ENCODE data around the gene BCAS3. TPM values are rescaled to one million over a fixed set of nuclear protein-coding genes. Genes with fewer than 3 reads are reported as not detected.

The BCAS3 gene
- total RNA-seq, 4 donors from 2014 or later = 41.0 to 81.4 (median 45.6) TPM

GRCh38 chr17:61326330-61326729 is 648.7 kb downstream of the BCAS3 start:
- Histone ChIP-seq H3K4me3 (no peak overlapping the region), H3K36me3 (no peaks in the 10 kb centered on the region), H3K27me3 (no peaks in the 10 kb centered on the region), H3K27ac (no peak overlapping the region), H3K9me3 (no peaks in the 10 kb centered on the region), H3K4me1 (peaks cover 8% of the 10 kb centered on the region)
- WGBS = 95% methylated on average over 3 of the region's 3 CpGs
- TF ChIP-seq POLR2A (IDR thresholded peaks at IDR 0.05) (no peak), EP300 (IDR thresholded peaks at IDR 0.05) (no peak), CTCF (IDR thresholded peaks at IDR 0.05) (no peak), POLR2AphosphoS5 (IDR thresholded peaks at IDR 0.05) (no peak)
- DNase-seq (ENCODE audit: low spot score in 2 of 2) = no peak

DNA sequence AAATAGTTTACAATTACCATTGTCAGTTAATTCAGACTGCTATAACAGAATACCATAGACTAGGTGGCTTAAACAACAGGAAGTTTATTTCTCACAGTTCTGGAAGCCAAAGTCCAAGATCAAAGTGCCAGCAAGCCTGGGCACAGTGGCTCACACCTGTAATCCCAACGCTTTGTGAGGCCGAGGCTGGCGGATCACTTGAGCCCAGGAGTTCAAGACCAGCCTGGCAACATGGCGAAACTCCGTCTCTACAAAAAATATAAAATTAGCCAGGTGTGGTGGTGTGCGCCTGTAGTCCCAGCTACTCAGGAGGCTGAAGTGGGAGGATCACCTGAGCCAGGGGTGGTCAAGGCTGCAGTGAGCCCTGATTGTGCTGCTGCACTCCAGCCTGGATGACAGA is 650.7 kb downstream of the BCAS3 start:
- no peak for TF ChIP-seq POLR2A (IDR thresholded peaks at IDR 0.05)
- TF ChIP-seq CTCF (IDR thresholded peaks at IDR 0.05) = no peak
- TF ChIP-seq EP300 (IDR thresholded peaks at IDR 0.05) = no peak
- no peak for TF ChIP-seq POLR2AphosphoS5 (IDR thresholded peaks at IDR 0.05)
- H3K4me1 ChIP-seq = peaks cover 15% of the 10 kb centered on the region

DNA sequence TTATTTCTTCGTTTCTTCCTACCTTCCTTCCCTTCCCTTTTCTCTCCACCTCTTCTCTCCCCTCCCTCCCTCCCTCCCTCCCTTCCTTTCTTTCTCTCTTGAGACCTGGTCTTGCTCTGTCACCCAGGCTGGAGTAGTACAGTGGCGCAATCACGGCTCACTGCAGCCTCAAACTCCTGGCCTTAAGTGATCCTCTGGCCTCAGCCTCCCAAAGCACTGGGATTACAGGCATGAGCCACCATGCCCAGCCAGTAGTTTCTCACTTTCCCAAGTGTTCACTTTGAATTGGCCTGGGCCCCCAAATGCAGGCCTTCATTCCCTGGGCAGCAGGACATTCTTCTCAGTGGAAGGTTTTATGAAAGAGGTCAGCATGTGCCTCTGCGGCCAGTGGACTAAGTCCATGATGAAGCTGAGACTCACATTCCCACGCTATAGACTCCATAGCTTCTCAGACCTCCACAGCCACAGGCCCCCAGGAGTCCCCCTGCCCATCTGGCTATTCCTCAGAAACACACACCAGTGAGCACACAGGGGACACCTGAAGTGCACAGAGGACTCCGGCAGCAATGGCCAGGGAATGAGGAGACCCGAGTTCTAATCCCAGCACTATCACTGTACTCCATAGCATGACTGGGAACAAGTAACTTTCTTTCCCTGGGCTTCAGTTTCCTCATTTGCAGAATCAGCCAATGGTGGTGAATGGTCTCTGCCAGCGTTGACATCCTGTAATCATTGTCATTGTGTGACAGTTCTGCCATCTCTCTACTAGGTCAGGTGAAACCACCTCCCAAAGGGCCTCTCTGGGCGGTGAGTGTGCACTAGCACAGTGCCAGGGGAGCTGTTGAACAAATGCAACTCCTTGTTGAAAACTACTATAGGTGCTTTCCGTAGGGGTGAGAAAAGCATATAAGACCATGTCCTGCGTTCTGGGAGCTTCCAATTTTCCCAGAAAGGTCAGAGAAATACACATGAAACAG is 652.8 kb downstream of the BCAS3 start:
- WGBS = 92% methylated on average over 10 of the region's 11 CpGs
- Histone ChIP-seq H3K27ac (no peak overlapping the region), H3K4me3 (no peak overlapping the region), H3K9me3 (no peaks in the 10 kb centered on the region), H3K27me3 (no peaks in the 10 kb centered on the region), H3K4me1 (peaks cover 15% of the 10 kb centered on the region), H3K36me3 (no peaks in the 10 kb centered on the region)
- no peak for DNase-seq (ENCODE audit: low spot score in 2 of 2)
- TF ChIP-seq POLR2AphosphoS5 (IDR thresholded peaks at IDR 0.05) (no peak), EP300 (IDR thresholded peaks at IDR 0.05) (no peak), POLR2A (IDR thresholded peaks at IDR 0.05) (no peak), CTCF (IDR thresholded peaks at IDR 0.05) (no peak)

More for the DNA sequence above, 650.7 kb downstream of the BCAS3 start:
- Histone ChIP-seq H3K27ac (no peak overlapping the region), H3K27me3 (no peaks in the 10 kb centered on the region), H3K9me3 (no peaks in the 10 kb centered on the region), H3K36me3 (no peaks in the 10 kb centered on the region), H3K4me3 (no peak overlapping the region)
- WGBS = 99% methylated on average over 6 of the region's 6 CpGs
- DNase-seq (ENCODE audit: low spot score in 2 of 2) = no peak

DNA sequence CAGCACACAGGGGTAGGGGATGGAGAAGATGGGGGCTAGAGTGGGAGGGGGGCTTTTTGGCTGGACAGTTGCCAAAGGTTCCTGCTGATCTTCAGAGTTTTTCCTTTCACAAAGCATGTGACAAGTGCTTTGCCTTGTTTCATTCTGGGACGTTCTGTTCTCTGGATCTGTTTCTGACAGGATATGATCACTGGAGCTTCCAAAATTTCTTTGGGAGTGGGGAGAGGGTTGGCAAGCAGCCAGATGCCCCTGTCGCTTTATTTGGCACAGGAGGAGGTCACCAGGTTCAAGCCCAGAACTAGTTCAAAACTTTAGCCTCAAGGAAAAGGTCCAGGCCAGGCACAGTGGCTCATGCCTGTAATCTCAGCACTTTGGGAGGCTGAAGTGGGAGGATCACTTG is 653.5 kb downstream of the BCAS3 start:
- no peak for TF ChIP-seq CTCF (IDR thresholded peaks at IDR 0.05)
- TF ChIP-seq POLR2AphosphoS5 (IDR thresholded peaks at IDR 0.05) = no peak
- no peak for TF ChIP-seq EP300 (IDR thresholded peaks at IDR 0.05)
- TF ChIP-seq POLR2A (IDR thresholded peaks at IDR 0.05) = no peak
- Histone ChIP-seq H3K27me3 (no peaks in the 10 kb centered on the region), H3K9me3 (no peaks in the 10 kb centered on the region), H3K36me3 (no peaks in the 10 kb centered on the region), H3K4me1 (peaks cover 15% of the 10 kb centered on the region), H3K4me3 (no peak overlapping the region), H3K27ac (peak overlapping the region; percentile 15)
- 13% methylated on average over 2 of the region's 2 CpGs for WGBS
- no peak for DNase-seq (ENCODE audit: low spot score in 2 of 2)

DNA sequence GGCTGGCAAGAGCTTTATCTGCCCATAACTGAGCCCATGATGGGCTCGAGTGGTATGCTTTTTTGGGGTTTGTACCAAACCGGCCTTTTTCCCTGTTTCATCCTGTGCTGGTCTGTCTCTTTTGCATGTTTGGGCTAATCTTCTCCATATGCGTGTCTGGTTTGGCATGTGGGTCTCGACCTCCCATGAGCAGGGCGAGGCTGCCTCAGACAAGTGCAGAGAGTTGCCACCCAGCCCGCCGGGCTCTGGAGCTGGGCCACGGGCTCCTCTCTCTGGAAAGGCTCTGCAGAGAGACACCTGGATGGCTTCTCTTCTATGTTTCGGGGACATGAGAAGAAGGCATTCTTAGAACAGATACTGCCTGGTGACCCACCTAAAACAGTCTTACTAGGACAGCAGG is 654.2 kb downstream of the BCAS3 start:
- no peak for DNase-seq (ENCODE audit: low spot score in 2 of 2)
- H3K27ac ChIP-seq = peak overlapping the region; percentile 15
- TF ChIP-seq POLR2AphosphoS5 (IDR thresholded peaks at IDR 0.05) = no peak
- TF ChIP-seq EP300 (IDR thresholded peaks at IDR 0.05) = no peak
- no peak for TF ChIP-seq POLR2A (IDR thresholded peaks at IDR 0.05)
- no peak for TF ChIP-seq CTCF (IDR thresholded peaks at IDR 0.05)
- H3K4me3 ChIP-seq = no peak overlapping the region
- no peaks in the 10 kb centered on the region for H3K9me3 ChIP-seq
- H3K4me1 ChIP-seq = peaks cover 15% of the 10 kb centered on the region
- 39% methylated on average over 9 of the region's 9 CpGs for WGBS
- H3K27me3 ChIP-seq = no peaks in the 10 kb centered on the region
- H3K36me3 ChIP-seq = no peaks in the 10 kb centered on the region
